Parathyroid adenoma (tissue), 2 donors: ENCODE data around the gene SEZ6L2.

Source experiments
- H2AFZ ChIP-seq: fragments of 300-600 bp; sonication (generic); one replicate; pipeline ENCODE4 v1.7.0; 2017; ENCODE audit warnings: antibody characterized with exemption, mild to moderate bottlenecking
- H3K27ac ChIP-seq: fragments of 300-600 bp; sonication (generic); one replicate; pipeline ENCODE4 v1.7.0; 2017
- H3K27me3 ChIP-seq: fragments of 300-600 bp; sonication (generic); one replicate; pipeline ENCODE4 v1.7.0; 2017; ENCODE audit warnings: low read length; ENCODE audit not compliant: control insufficient read depth, insufficient read depth
- H3K36me3 ChIP-seq: fragments of 300-600 bp; sonication (generic); one replicate; pipeline ENCODE4 v1.7.0; 2017; ENCODE audit warnings: low read length; ENCODE audit not compliant: control insufficient read depth, insufficient read depth
- H3K4me1 ChIP-seq: fragments of 300-600 bp; sonication (generic); one replicate; pipeline ENCODE4 v1.7.0; 2017; ENCODE audit warnings: control low read depth
- H3K4me2 ChIP-seq: fragments of 300-600 bp; sonication (generic); one replicate; pipeline ENCODE4 v1.7.0; 2017; ENCODE audit warnings: low read length
- H3K4me3 ChIP-seq: fragments of 300-600 bp; sonication (generic); one replicate; pipeline ENCODE4 v1.7.0; 2017; ENCODE audit warnings: low read depth, low read length
- H3K79me2 ChIP-seq: fragments of 300-600 bp; sonication (generic); one replicate; pipeline ENCODE4 v1.7.0; 2017; ENCODE audit warnings: control low read depth
- H3K9ac ChIP-seq: fragments of 300-600 bp; sonication (generic); one replicate; pipeline ENCODE4 v1.7.0; 2017; ENCODE audit warnings: mild to moderate bottlenecking
- H3K9me3 ChIP-seq: fragments of 300-600 bp; sonication (generic); one replicate; pipeline ENCODE4 v1.7.0; 2017; ENCODE audit warnings: low read length; ENCODE audit not compliant: control insufficient read depth
- TF ChIP-seq, protein P1 (sequence below): fragments of 300-600 bp; sonication (generic); IDR thresholded peaks from one replicate; pipeline ENCODE4 v1.7.0; 2017; ENCODE audit warnings: antibody characterized with exemption, mild to moderate bottlenecking
- donor health status: primary hyperparathyroidism.

The SEZ6L2 gene

DNA sequence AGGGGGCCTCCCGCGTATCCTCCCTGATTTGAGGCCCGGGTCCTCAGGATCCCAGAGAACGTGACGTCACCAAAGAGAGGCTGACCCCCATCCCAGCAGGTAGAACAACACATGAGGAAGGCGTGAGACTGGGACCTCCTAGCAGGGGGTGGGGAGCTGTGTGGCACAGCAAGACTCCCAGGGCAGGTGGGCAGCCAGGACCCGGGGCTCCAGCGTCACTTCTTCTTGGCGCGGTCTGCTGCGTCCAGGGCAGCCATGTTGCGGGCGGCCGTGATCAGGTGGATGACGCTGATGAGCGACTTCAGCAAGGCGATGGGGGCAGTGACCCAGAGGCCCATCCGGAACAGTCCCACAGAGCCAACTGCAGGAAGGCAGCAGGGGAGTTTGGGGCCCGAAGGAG is 40.4 kb downstream of the SEZ6L2 start:
- no peaks in the 10 kb centered on the region for H3K27me3 ChIP-seq
- no peaks in the 10 kb centered on the region for H3K9me3 ChIP-seq
- peaks cover 4% of the 10 kb centered on the region for H3K4me1 ChIP-seq
- H3K4me3 ChIP-seq: no peak overlapping the region
- H3K36me3 ChIP-seq: no peaks in the 10 kb centered on the region
- peaks cover 12% of the 10 kb centered on the region for H3K79me2 ChIP-seq
- no peak overlapping the region for H2AFZ ChIP-seq
- no peak overlapping the region for H3K4me2 ChIP-seq
- no peak overlapping the region for H3K9ac ChIP-seq
- TF ChIP-seq, protein P1, sequence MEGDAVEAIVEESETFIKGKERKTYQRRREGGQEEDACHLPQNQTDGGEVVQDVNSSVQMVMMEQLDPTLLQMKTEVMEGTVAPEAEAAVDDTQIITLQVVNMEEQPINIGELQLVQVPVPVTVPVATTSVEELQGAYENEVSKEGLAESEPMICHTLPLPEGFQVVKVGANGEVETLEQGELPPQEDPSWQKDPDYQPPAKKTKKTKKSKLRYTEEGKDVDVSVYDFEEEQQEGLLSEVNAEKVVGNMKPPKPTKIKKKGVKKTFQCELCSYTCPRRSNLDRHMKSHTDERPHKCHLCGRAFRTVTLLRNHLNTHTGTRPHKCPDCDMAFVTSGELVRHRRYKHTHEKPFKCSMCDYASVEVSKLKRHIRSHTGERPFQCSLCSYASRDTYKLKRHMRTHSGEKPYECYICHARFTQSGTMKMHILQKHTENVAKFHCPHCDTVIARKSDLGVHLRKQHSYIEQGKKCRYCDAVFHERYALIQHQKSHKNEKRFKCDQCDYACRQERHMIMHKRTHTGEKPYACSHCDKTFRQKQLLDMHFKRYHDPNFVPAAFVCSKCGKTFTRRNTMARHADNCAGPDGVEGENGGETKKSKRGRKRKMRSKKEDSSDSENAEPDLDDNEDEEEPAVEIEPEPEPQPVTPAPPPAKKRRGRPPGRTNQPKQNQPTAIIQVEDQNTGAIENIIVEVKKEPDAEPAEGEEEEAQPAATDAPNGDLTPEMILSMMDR: no peak
- H3K27ac ChIP-seq: no peak overlapping the region

DNA sequence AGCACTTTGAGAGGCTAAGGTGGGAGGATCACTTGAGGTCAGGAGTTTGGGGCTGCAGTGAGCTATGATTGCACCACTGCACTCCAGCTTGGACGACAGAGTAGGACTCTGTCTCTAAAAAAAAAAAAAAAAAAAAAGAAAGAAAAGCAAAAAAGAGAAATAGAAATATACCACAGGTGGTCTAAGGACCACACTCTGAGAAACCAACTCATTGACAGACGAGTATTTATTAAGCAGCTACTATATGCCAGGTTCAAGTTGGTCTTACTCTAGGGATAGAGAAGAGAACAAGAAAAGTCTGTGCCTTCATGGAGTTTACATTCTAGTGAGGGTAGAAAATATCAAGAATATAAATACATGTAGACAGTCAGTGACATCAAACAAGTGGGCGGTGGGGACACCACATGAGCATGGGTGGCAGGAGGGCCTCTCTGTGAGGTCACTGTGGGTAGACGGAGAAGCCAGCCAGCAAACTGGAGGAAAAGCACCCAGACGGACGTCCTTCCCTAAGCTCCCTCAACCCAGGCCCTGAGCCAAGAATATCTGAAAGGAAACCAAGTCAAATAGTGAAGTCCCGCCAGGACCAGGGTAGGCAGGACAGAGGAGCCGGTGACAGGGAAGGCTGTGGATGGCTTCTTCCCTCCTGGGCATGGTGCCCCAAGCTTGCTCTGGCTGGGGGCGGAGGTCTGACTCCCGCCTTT is 41.1 kb downstream of the SEZ6L2 start:
- no peak overlapping the region for H3K9ac ChIP-seq
- H3K27ac ChIP-seq: no peak overlapping the region
- H3K4me3 ChIP-seq: no peak overlapping the region
- H3K9me3 ChIP-seq: no peaks in the 10 kb centered on the region
- peaks cover 12% of the 10 kb centered on the region for H3K79me2 ChIP-seq
- H3K4me2 ChIP-seq: no peak overlapping the region
- TF ChIP-seq, protein P1: no peak
- peaks cover 4% of the 10 kb centered on the region for H3K4me1 ChIP-seq
- H3K36me3 ChIP-seq: no peaks in the 10 kb centered on the region
- no peak overlapping the region for H2AFZ ChIP-seq
- no peaks in the 10 kb centered on the region for H3K27me3 ChIP-seq

GRCh38 chr16:29857133-29857760 is 42.1 kb downstream of the SEZ6L2 start:
- Histone ChIP-seq H3K27me3 (no peaks in the 10 kb centered on the region), H3K36me3 (no peaks in the 10 kb centered on the region), H3K4me3 (no peak overlapping the region), H3K9ac (no peak overlapping the region), H3K79me2 (peaks cover 11% of the 10 kb centered on the region), H3K4me2 (no peak overlapping the region), H3K4me1 (peaks cover 4% of the 10 kb centered on the region), H3K9me3 (no peaks in the 10 kb centered on the region), H3K27ac (no peak overlapping the region), H2AFZ (no peak overlapping the region)
- TF ChIP-seq, protein P1: no peak

DNA sequence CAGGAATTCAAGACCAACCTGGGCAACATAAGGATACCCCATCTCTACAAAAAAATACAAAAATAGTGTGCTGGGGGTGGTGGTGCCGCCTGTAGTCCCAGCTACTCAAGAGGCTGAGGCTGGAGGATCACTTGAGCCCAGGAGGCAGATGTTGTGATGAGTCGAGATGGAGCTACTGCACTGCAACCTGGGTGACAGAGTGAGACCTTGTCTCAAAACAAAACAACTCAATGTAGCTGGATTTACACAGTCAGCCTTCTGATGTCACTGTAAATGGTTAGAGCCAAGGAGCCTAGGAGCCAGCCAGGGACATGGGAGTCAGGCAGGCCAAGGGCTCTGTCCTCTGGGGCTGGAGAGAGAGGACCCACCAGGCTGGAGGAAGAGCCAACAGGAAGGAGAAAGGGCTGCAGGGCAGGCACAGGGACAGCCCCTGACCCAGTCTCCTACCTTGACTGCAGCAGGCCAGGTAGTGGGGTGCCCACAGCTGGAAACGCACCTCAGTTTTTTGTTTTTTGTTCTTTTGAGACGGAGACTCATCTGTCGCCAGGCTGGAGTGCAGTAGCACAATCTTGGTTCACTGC is 44.7 kb downstream of the SEZ6L2 start:
- Histone ChIP-seq H3K9ac (no peak overlapping the region), H3K27me3 (no peaks in the 10 kb centered on the region), H3K9me3 (no peaks in the 10 kb centered on the region), H3K4me2 (no peak overlapping the region), H3K36me3 (no peaks in the 10 kb centered on the region), H2AFZ (no peak overlapping the region), H3K27ac (no peak overlapping the region), H3K4me3 (no peak overlapping the region), H3K4me1 (no peaks in the 10 kb centered on the region), H3K79me2 (no peaks in the 10 kb centered on the region)
- TF ChIP-seq, protein P1: no peak
